ENCODE data around the gene LAMC2.

- TF ChIP-seq, protein P1, sequence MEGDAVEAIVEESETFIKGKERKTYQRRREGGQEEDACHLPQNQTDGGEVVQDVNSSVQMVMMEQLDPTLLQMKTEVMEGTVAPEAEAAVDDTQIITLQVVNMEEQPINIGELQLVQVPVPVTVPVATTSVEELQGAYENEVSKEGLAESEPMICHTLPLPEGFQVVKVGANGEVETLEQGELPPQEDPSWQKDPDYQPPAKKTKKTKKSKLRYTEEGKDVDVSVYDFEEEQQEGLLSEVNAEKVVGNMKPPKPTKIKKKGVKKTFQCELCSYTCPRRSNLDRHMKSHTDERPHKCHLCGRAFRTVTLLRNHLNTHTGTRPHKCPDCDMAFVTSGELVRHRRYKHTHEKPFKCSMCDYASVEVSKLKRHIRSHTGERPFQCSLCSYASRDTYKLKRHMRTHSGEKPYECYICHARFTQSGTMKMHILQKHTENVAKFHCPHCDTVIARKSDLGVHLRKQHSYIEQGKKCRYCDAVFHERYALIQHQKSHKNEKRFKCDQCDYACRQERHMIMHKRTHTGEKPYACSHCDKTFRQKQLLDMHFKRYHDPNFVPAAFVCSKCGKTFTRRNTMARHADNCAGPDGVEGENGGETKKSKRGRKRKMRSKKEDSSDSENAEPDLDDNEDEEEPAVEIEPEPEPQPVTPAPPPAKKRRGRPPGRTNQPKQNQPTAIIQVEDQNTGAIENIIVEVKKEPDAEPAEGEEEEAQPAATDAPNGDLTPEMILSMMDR (conservative IDR thresholded peaks at IDR 0.05 in 1 of 2, IDR thresholded peaks at IDR 0.05 in 1 of 2; ENCODE audit: extremely low read depth in 1 of 2, insufficient read depth in 1 of 2, low read depth in 1 of 2, low read length in 2 of 2): no peak
- TF ChIP-seq EZH2 (IDR thresholded peaks at IDR 0.05; ENCODE audit: borderline replicate concordance, low read length): no peak
Observed at GRCh38 chr1:183193963-183194525, 8.0 kb downstream of the LAMC2 start.

Data from mammary epithelial cell (primary cell).